ENCODE results near the gene FAM81A.

The FAM81A gene

DNA sequence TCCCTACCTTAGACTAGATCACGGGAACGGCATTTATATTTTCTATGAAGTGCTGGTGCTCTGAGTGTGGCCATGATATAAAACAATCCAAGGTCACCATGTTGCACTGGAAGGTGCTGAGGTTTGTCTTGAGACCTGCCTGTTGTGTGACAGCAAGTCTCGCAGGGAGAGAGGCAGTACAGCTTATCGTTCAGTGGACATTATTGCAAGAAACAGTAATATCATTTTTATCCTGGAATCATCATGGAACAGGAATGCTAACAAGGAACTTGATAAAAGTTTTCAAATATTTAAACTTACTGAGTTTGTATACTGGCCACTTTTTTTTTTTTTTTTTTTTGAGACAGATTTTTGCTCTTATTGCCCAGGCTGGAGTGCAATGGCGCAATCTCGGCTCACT, 133.6 kb downstream of the FAM81A start:
- no peak for DNase-seq (ENCODE audit: low read depth in 4 of 4, low spot score in 1 of 4)
